SH-SY5Y (cell line): Measurements from ENCODE around the gene TFDP1.

ENCODE experiments used
- GATA2 ChIP-seq: IDR thresholded peaks from 2 replicates; pipeline ENCODE4 v1.6.1; 2011; ENCODE audit warnings: mild to moderate bottlenecking, low read depth, low read length
- GATA3 ChIP-seq: IDR thresholded peaks from 2 replicates; pipeline ENCODE4 v1.6.1; 2011; ENCODE audit warnings: low read depth, mild to moderate bottlenecking, low read length, moderate library complexity

DNA sequence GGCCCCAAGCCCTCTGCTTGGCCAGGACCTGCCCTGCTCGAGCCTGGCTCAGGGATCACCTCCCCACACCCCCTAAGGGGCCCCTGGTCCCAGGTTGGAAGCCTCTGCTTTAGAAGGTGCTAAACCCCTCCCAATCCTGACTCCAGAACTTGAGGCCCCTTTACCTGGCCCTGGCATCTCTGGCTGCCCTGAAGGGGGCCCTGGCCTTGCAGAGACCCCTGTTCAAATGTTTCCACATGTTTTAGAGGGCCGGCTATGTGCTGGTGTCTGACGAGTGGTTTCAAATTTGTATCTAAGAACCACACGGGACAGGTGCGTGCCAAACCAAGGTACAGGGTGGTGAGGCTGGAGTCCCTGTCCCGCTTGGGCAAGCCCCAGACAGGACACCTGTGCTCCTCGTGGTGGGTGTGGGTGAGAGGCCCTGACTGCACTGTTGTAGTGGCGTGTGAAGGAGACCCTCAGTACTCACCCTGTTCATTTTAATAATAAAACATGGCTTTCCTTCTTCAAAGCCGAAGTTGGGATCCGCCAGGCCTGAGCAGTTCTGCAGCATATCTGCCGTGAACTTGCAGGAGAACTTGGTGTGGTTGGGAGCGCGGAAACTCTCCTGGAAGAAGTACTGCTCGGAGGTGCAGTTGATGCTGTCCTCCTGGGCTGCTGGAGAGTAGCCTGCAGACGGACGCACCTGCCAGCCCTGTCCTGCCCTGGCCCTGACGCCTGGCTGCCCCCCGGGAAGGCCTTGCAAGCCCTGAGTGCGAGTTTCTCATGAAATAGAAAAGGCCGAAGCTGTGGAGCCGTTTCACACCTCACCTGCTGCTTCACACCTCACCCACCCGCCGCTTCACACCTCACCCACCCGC is 68.1 kb downstream of the TFDP1 start:
- TF ChIP-seq GATA2 (no peak), GATA3 (no peak)
